HEK293 (cell line): Measurements from ENCODE around the gene DGKQ.

Experiments
- CTCF ChIA-PET: fragments of 350-600 bp; formaldehyde crosslinking; extraction: SDS; loops from one replicate; lab custom pipeline; 2021; ENCODE audit warnings: antibody characterized with exemption; lab: Yijun Ruan, JAX
- POLR2A ChIA-PET: fragments of 300-600 bp; formaldehyde crosslinking; extraction: SDS; loops from one replicate; lab custom pipeline; 2020; ENCODE audit warnings: antibody characterized with exemption, inconsistent platforms; lab: Yijun Ruan, JAX
- H3K27ac ChIP-seq: fragments of 200-500 bp; sonication (Bioruptor generic); 2 replicates; pipeline ENCODE4 v1.5.1; 2014; ENCODE audit warnings: low read depth, low read length, control low read depth, inconsistent platforms; ENCODE audit errors: extremely low read depth
- H3K36me3 ChIP-seq, 2 experiments: fragments of 200-500 bp in 1 of 2; sonication (Bioruptor generic) in 1 of 2; 1 replicate in 1 of 2; 2 replicates in 1 of 2; pipeline ENCODE4 v1.5.1; 2014 to 2017; ENCODE audit warnings: inconsistent platforms in 2 of 2, low read length in 2 of 2; ENCODE audit not compliant: control insufficient read depth in 2 of 2, insufficient read depth in 1 of 2
- H3K4me1 ChIP-seq: fragments of 200-500 bp; sonication (Bioruptor generic); 2 replicates; pipeline ENCODE4 v1.5.1; 2014; ENCODE audit warnings: mild to moderate bottlenecking, low read length, inconsistent platforms; ENCODE audit not compliant: control insufficient read depth, insufficient read depth
- H3K4me3 ChIP-seq: 2 replicates; pipeline ENCODE4 v1.5.1; 2011; ENCODE audit warnings: low read depth, mild to moderate bottlenecking, control low read depth, low read length, moderate library complexity
- H3K9me3 ChIP-seq: fragments of 200-500 bp; sonication (Bioruptor generic); 2 replicates; pipeline ENCODE4 v1.5.1; 2014; ENCODE audit warnings: low read depth, low read length, inconsistent platforms; ENCODE audit not compliant: control insufficient read depth, insufficient read depth
- ATF2 ChIP-seq: fragments of 450-650 bp; formaldehyde crosslinking; IDR thresholded peaks from 2 replicates; pipeline ENCODE4 v1.5.1; 2016; ENCODE audit warnings: missing biosample characterization, missing genetic modification characterization, low read depth
- EGR2 ChIP-seq: fragments of 450-650 bp; formaldehyde crosslinking; IDR thresholded peaks from 2 replicates; pipeline ENCODE4 v1.5.1; 2016; ENCODE audit warnings: low read depth, missing biosample characterization, missing genetic modification characterization
- GLIS2 ChIP-seq: fragments of 450-650 bp; formaldehyde crosslinking; IDR thresholded peaks from 2 replicates; pipeline ENCODE4 v1.5.1; 2016; ENCODE audit warnings: missing biosample characterization, missing genetic modification characterization
- KLF16 ChIP-seq: fragments of 450-650 bp; formaldehyde crosslinking; IDR thresholded peaks from 2 replicates; pipeline ENCODE4 v1.5.1; 2017; ENCODE audit warnings: missing biosample characterization, missing genetic modification characterization
- KLF9 ChIP-seq: fragments of 450-650 bp; formaldehyde crosslinking; IDR thresholded peaks from 2 replicates; pipeline ENCODE4 v1.5.1; 2016; ENCODE audit warnings: missing biosample characterization, missing genetic modification characterization, low read depth
- SP2 ChIP-seq: fragments of 450-650 bp; formaldehyde crosslinking; IDR thresholded peaks from 2 replicates; pipeline ENCODE4 v1.5.1; 2016; ENCODE audit warnings: missing biosample characterization, missing genetic modification characterization
- SP3 ChIP-seq: fragments of 450-650 bp; formaldehyde crosslinking; IDR thresholded peaks from 2 replicates; pipeline ENCODE4 v1.5.1; 2016; ENCODE audit warnings: missing biosample characterization, missing genetic modification characterization
- ZBTB20 ChIP-seq: fragments of 450-650 bp; formaldehyde crosslinking; IDR thresholded peaks from 2 replicates; pipeline ENCODE4 v1.5.1; 2016; ENCODE audit warnings: missing biosample characterization, missing genetic modification characterization
- ZBTB26 ChIP-seq: fragments of 450-650 bp; formaldehyde crosslinking; optimal IDR thresholded peaks from 2 replicates; pipeline ENCODE3; 2016; ENCODE audit warnings: missing biosample characterization, mild to moderate bottlenecking, missing genetic modification characterization
- ZBTB6 ChIP-seq: fragments of 450-650 bp; formaldehyde crosslinking; IDR thresholded peaks from 2 replicates; pipeline ENCODE4 v1.5.1; 2017; ENCODE audit warnings: missing biosample characterization, missing genetic modification characterization
- ZBTB8A ChIP-seq: fragments of 450-650 bp; formaldehyde crosslinking; IDR thresholded peaks from 2 replicates; pipeline ENCODE4 v1.5.1; 2016; ENCODE audit warnings: missing biosample characterization, missing genetic modification characterization
- ZFHX2 ChIP-seq: fragments of 450-650 bp; formaldehyde crosslinking; conservative IDR thresholded peaks from 2 replicates; pipeline ENCODE4 v1.5.1; 2016; ENCODE audit warnings: missing biosample characterization, missing genetic modification characterization
- ZIC2 ChIP-seq: fragments of 450-650 bp; formaldehyde crosslinking; IDR thresholded peaks from 2 replicates; pipeline ENCODE4 v1.5.1; 2016; ENCODE audit warnings: missing biosample characterization, missing genetic modification characterization
- ZNF155 ChIP-seq: fragments of 450-650 bp; formaldehyde crosslinking; IDR thresholded peaks from 2 replicates; pipeline ENCODE4 v1.5.1; 2016; ENCODE audit warnings: missing biosample characterization, missing genetic modification characterization
- ZNF19 ChIP-seq: fragments of 450-650 bp; formaldehyde crosslinking; IDR thresholded peaks from 2 replicates; pipeline ENCODE4; 2016; ENCODE audit warnings: missing biosample characterization, missing genetic modification characterization, low read depth
- ZNF214 ChIP-seq: fragments of 450-650 bp; formaldehyde crosslinking; IDR thresholded peaks from 2 replicates; pipeline ENCODE4 v1.5.1; 2017; ENCODE audit warnings: missing biosample characterization, mild to moderate bottlenecking, missing genetic modification characterization, borderline replicate concordance
- ZNF37A ChIP-seq: fragments of 450-650 bp; IDR thresholded peaks from 2 replicates; pipeline ENCODE4 v1.5.1; 2018; ENCODE audit warnings: missing biosample characterization, missing genetic modification characterization
- ZNF423 ChIP-seq: fragments of 450-650 bp; formaldehyde crosslinking; IDR thresholded peaks from 2 replicates; pipeline ENCODE4 v1.5.1; 2016; ENCODE audit warnings: missing biosample characterization, missing genetic modification characterization
- ZNF561 ChIP-seq: fragments of 450-650 bp; IDR thresholded peaks from 2 replicates; pipeline ENCODE4 v1.5.1; 2018; ENCODE audit warnings: missing biosample characterization, missing genetic modification characterization, borderline replicate concordance
- ZNF677 ChIP-seq: fragments of 450-650 bp; IDR thresholded peaks from 2 replicates; pipeline ENCODE4 v1.5.0; 2018; ENCODE audit warnings: missing biosample characterization, mild to moderate bottlenecking, missing genetic modification characterization, moderate library complexity
- ZNF692 ChIP-seq: fragments of 450-650 bp; formaldehyde crosslinking; IDR thresholded peaks from 2 replicates; pipeline ENCODE4 v1.5.1; 2016; ENCODE audit warnings: missing biosample characterization, missing genetic modification characterization
- ZSCAN30 ChIP-seq: fragments of 450-650 bp; IDR thresholded peaks from 2 replicates; pipeline ENCODE4 v1.5.1; 2018; ENCODE audit warnings: missing biosample characterization, mild to moderate bottlenecking, missing genetic modification characterization, moderate library complexity
- TF ChIP-seq, protein P1 (sequence below): fragments of 450-650 bp; formaldehyde crosslinking; IDR thresholded peaks from 2 replicates; pipeline ENCODE4 v1.5.1; 2016; ENCODE audit warnings: missing biosample characterization, missing genetic modification characterization
- TF ChIP-seq, protein P2 (sequence below): fragments of 450-650 bp; formaldehyde crosslinking; IDR thresholded peaks from 2 replicates; pipeline ENCODE4 v1.5.1; 2016; ENCODE audit warnings: missing biosample characterization, missing genetic modification characterization
- TF ChIP-seq, protein P3 (sequence below): fragments of 450-650 bp; IDR thresholded peaks from 2 replicates; pipeline ENCODE4 v1.5.1; 2018; ENCODE audit warnings: missing biosample characterization, mild to moderate bottlenecking, missing genetic modification characterization

Gene DGKQ

DNA sequence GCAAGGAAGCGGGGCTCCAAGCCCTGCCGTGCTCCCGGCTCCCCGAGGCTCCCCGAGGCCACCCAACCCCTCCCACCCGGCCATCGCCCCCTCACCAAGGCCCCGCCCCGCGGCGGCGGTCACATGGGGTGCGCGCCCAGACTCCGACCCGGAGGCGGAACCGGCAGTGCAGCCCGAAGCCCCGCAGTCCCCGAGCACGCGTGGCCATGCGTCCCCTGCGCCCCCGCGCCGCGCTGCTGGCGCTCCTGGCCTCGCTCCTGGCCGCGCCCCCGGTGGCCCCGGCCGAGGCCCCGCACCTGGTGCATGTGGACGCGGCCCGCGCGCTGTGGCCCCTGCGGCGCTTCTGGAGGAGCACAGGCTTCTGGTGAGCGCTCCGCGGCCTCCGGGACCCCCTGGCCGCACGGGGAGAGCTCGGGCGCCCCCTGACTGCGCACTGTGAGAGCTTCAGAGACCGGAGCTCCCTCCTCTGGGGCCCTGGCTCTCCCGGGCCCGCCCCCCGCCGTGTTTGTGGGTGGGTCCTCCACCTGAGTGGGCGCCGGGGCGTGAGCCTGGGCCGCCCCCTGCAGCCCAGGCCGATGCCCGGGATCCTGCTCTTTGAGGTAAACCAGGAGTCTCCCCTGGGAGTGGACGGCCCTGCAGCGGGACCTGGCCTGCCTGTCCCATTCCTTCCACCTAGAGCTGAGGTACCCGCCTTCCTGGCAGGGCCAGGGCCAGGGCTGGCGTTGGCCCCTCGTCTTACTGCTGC lies 13.7 kb upstream of the DGKQ start, which contains the start of gene IDUA:
Gene IDUA, plus strand, starts transcription at position 166 of the 745 bp plus-strand sequence. Its CDS starts 41 bp downstream, at position 207.
- ChIA-PET POLR2A (no interaction called here), CTCF (interaction anchor here (0.6 to 2.1 kb wide), 4 partner anchors 12 to 245 kb away, joined by 3 to 12 read pairs (median 4); no protein-coding TSS in a partner anchor)
- no peak within 1 kb of the TSS; the same call in 1 of the 2 replicates for H3K27ac ChIP-seq
- H3K4me3 ChIP-seq, result peak within 1 kb of the TSS; percentile 36
- H3K4me1 ChIP-seq, result no peaks in the 10 kb centered on the region
- peaks cover 0 to 4% of the 10 kb centered on the region in 2 experiments; a peak in 1 of 3 replicates for H3K36me3 ChIP-seq
- no peaks in the 10 kb centered on the region for H3K9me3 ChIP-seq
- TF ChIP-seq KLF9 (peak; percentile 67), ZFHX2 (tag by site-specific recombination) (peak; percentile 66), ZSCAN30 (tag by site-specific recombination) (peak; percentile 43; the same call in 1 of the 2 replicates), ZBTB20 (tag by site-specific recombination) (peak; percentile 79), ZNF692 (tag by site-specific recombination) (0 out of 2 replicates have a peak, but pooled peaks have one; percentile 11), ZBTB26 (tag by site-specific recombination) (peak; percentile 61), ZNF423 (peak; percentile 91), ZNF155 (no peak), GLIS2 (tag by site-specific recombination) (peak; percentile 94), SP2 (peak; percentile 69), ZNF37A (no peak), EGR2 (peak; percentile 70; the same call in 1 of the 2 replicates), ZNF19 (tag by site-specific recombination) (no peak), ZIC2 (tag by site-specific recombination) (peak; percentile 83), ATF2 (tag by site-specific recombination) (no peak), ZNF677 (tag by site-specific recombination) (no peak), KLF16 (peak; percentile 18; the same call in 1 of the 2 replicates), SP3 (tag by site-specific recombination) (peak; percentile 56), ZNF214 (no peak), ZBTB8A (tag by site-specific recombination) (peak; percentile 54; the same call in 1 of the 2 replicates), ZNF561 (peak; percentile 55; the same call in 1 of the 2 replicates), ZBTB6 (tag by site-specific recombination) (no peak)
- TF ChIP-seq, protein P1, sequence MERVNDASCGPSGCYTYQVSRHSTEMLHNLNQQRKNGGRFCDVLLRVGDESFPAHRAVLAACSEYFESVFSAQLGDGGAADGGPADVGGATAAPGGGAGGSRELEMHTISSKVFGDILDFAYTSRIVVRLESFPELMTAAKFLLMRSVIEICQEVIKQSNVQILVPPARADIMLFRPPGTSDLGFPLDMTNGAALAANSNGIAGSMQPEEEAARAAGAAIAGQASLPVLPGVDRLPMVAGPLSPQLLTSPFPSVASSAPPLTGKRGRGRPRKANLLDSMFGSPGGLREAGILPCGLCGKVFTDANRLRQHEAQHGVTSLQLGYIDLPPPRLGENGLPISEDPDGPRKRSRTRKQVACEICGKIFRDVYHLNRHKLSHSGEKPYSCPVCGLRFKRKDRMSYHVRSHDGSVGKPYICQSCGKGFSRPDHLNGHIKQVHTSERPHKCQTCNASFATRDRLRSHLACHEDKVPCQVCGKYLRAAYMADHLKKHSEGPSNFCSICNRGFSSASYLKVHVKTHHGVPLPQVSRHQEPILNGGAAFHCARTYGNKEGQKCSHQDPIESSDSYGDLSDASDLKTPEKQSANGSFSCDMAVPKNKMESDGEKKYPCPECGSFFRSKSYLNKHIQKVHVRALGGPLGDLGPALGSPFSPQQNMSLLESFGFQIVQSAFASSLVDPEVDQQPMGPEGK (tag by site-specific recombination), result peak; percentile 41
- TF ChIP-seq, protein P2, sequence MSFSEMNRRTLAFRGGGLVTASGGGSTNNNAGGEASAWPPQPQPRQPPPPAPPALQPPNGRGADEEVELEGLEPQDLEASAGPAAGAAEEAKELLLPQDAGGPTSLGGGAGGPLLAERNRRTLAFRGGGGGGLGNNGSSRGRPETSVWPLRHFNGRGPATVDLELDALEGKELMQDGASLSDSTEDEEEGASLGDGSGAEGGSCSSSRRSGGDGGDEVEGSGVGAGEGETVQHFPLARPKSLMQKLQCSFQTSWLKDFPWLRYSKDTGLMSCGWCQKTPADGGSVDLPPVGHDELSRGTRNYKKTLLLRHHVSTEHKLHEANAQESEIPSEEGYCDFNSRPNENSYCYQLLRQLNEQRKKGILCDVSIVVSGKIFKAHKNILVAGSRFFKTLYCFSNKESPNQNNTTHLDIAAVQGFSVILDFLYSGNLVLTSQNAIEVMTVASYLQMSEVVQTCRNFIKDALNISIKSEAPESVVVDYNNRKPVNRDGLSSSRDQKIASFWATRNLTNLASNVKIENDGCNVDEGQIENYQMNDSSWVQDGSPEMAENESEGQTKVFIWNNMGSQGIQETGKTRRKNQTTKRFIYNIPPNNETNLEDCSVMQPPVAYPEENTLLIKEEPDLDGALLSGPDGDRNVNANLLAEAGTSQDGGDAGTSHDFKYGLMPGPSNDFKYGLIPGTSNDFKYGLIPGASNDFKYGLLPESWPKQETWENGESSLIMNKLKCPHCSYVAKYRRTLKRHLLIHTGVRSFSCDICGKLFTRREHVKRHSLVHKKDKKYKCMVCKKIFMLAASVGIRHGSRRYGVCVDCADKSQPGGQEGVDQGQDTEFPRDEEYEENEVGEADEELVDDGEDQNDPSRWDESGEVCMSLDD (tag by site-specific recombination), result peak; percentile 22; the same call in 1 of the 2 replicates
- TF ChIP-seq, protein P3, sequence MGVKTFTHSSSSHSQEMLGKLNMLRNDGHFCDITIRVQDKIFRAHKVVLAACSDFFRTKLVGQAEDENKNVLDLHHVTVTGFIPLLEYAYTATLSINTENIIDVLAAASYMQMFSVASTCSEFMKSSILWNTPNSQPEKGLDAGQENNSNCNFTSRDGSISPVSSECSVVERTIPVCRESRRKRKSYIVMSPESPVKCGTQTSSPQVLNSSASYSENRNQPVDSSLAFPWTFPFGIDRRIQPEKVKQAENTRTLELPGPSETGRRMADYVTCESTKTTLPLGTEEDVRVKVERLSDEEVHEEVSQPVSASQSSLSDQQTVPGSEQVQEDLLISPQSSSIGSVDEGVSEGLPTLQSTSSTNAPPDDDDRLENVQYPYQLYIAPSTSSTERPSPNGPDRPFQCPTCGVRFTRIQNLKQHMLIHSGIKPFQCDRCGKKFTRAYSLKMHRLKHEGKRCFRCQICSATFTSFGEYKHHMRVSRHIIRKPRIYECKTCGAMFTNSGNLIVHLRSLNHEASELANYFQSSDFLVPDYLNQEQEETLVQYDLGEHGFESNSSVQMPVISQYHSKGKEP (tag by site-specific recombination), result 0 out of 2 replicates have a peak, but pooled peaks have one; percentile 9
